ENCODE data around the gene CXCL12.

GRCh38 chr10:44344727-44345126, 40.2 kb downstream of the CXCL12 start:
- TF ChIP-seq FOXK1 (CRISPR knock-in tag; IDR thresholded peaks at IDR 0.05; ENCODE audit: borderline replicate concordance, low read depth) (no peak), TBL1XR1 (IDR thresholded peaks at IDR 0.05; ENCODE audit: borderline replicate concordance, low read length, partially characterized antibody) (no peak), CTCF (CRISPR knock-in tag; IDR thresholded peaks at IDR 0.05) (no peak), MXI1 (IDR thresholded peaks at IDR 0.05; ENCODE audit: borderline replicate concordance, low read depth, low read length) (no peak)

Measured in HepG2 (cell line).